ENCODE results near the gene HGD.

HGD gene

DNA sequence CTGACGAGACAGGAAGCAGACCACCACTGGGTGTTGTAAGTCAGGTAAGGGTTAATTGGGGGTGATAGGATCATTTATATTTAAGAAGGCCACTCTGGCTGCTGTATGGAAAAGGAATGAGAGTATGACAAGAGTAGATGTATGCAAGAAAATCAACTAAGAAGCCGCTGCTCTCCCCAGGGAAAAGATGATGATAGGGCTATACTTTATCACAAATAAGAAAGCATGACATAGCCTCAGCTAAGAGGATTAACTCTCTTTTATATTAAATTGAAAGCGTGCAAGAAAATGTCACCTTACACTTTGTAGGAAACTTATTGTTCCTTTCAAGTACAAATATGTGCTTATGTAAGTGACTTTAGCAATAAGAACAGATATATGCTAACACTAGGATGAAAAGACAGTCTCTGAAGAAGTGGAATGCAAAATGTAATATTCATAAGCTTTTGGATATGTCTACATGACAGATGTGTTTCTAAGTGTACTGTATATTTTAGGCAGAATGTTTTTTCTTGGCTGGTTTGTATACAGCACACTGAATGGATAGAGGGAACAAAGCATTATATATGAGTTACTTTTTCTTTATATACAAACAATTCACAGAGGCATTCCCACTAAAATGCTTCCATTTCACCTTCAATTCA is 94.6 kb downstream of the HGD start:
- DNase-seq (ENCODE audit: low read depth), result no peak
